ENCODE measurements around the gene TMEM252. TPM values are rescaled to one million over a fixed set of nuclear protein-coding genes. Genes with fewer than 3 reads are reported as not detected.

Gene TMEM252
- polyA plus RNA-seq, 1 of the 3 experiments (the other 2 are of a cell fraction): not detected

GRCh38 chr9:68489646-68490045, 51.0 kb downstream of the TMEM252 start:
- ChIA-PET CTCF (no interaction called here), POLR2A (no interaction called here)
- no peaks in the 10 kb centered on the region for H3K36me3 ChIP-seq (replicated peaks in 1 of 2; ENCODE audit: control insufficient read depth in 1 of 2, insufficient read depth in 2 of 2, low read length in 1 of 2)

More at GRCh38 chr9:68489646-68490045, 51.0 kb downstream of the TMEM252 start:
- Histone ChIP-seq H3K27me3 (ENCODE audit: insufficient read depth) (no peaks in the 10 kb centered on the region), H3F3A (replicated peaks; ENCODE audit: insufficient read depth) (no peaks in the 10 kb centered on the region), H3K9ac (no peak overlapping the region), H3K4me3 (ENCODE audit: low read depth in 2 of 2, low read length in 1 of 2) (no peak overlapping the region), H2AFZ (ENCODE audit: low read depth) (no peak overlapping the region), H3K9me3 (no peaks in the 10 kb centered on the region), H3K4me2 (no peak overlapping the region), H3K9me2 (no peaks in the 10 kb centered on the region), H3K79me2 (ENCODE audit: insufficient read depth) (no peaks in the 10 kb centered on the region), H3K27ac (ENCODE audit: low read depth in 2 of 2, low read length in 1 of 2) (no peak overlapping the region), H4K20me1 (ENCODE audit: insufficient read depth) (no peaks in the 10 kb centered on the region), H3K4me1 (ENCODE audit: control insufficient read depth in 1 of 2, insufficient read depth in 2 of 2, low read depth in 1 of 2, low read length in 1 of 2) (no peaks in the 10 kb centered on the region)
- no peak for DNase-seq
- TF ChIP-seq TAF1 (IDR thresholded peaks at IDR 0.05; ENCODE audit: borderline replicate concordance, low read depth, low read length): no peak
- no peak for TF ChIP-seq RCOR1 (IDR thresholded peaks at IDR 0.05; ENCODE audit: low read length)
- no peak for TF ChIP-seq CTCF (IDR thresholded peaks at IDR 0.05)
- TF ChIP-seq RFX5 (IDR thresholded peaks at IDR 0.05; ENCODE audit: low read length): no peak
- TF ChIP-seq ZBTB33 (IDR thresholded peaks at IDR 0.05; ENCODE audit: borderline replicate concordance, low read depth): no peak
- TF ChIP-seq GATA2 (CRISPR knock-in tag; IDR thresholded peaks at IDR 0.05): no peak
- no peak for TF ChIP-seq JUND (IDR thresholded peaks at IDR 0.05)
- TF ChIP-seq NRF1 (IDR thresholded peaks at IDR 0.05; ENCODE audit: low read depth, low read length): no peak
- TF ChIP-seq POLR2AphosphoS5 (IDR thresholded peaks at IDR 0.05; ENCODE audit: low read depth, low read length): no peak
- no peak for TF ChIP-seq ELF1 (IDR thresholded peaks at IDR 0.05)
- no peak for TF ChIP-seq GABPA (IDR thresholded peaks at IDR 0.05; ENCODE audit: low read depth)
- TF ChIP-seq MXI1 (IDR thresholded peaks at IDR 0.05; ENCODE audit: low read depth, low read length): no peak
- no peak for TF ChIP-seq TCF12 (IDR thresholded peaks at IDR 0.05)
- TF ChIP-seq IRF3 (IDR thresholded peaks at IDR 0.05; ENCODE audit: low read depth, low read length): no peak
- TF ChIP-seq RXRA (IDR thresholded peaks at IDR 0.05; ENCODE audit: borderline replicate concordance, low read depth): no peak
- TF ChIP-seq USF2 (IDR thresholded peaks at IDR 0.05; ENCODE audit: borderline replicate concordance, low read depth, low read length): no peak
- WGBS (ENCODE audit: low lambda C conversion rate): 14% methylated on average over 4 of the region's 4 CpGs

All from SK-N-SH (cell line).